CD4-positive, alpha-beta T cell treated with Interleukin-17A for 4 hours (primary cell): ENCODE measurements around the gene RABGEF1.
"Not testable (repeated sequence)": the region's sequence is repeated elsewhere in the genome, so short reads cannot be mapped to it uniquely, and the experiment has no call there.

Experiments used
- DNase-seq: peaks from one replicate; pipeline ENCODE4 v3.0.0-alpha.2; 2020; ENCODE audit warnings: mixed read lengths

Gene RABGEF1

DNA sequence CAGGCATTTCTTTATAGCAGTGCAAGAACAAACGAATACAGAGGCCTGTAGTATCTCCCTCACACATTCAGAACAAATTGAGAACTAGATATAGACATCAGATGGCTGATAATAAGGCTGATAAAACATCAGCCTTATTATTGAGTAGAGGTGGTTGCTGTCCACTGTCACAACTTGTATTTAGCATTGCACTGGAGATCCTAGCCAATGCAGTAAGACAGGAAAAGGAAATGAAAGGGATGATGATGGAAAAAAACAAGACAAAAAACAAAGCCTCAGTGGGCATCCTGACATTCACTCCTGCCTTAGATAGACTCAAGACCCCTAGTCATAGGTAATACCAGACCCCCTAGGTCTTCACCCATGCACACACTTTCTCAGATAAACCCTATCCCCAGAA is 4.7 kb upstream of the RABGEF1 start:
- no peak for DNase-seq

DNA sequence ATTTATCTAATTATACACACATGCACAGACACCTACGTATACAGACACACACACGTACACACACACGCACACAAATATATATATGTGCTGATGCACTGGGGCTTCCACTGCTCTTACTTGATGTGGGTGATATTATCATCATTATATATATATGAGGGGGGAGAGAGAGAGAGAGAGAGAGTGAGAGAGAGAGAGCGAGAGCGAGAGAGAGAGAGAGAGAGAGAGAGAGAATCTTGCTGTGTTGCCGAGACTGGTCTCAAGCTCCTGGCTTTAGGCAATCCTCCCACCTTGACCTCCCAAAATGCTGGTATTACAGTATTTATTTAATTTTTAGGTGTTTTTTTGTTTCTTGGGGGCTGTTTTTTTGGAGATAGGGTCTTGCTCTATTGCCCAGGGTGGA is 3.6 kb upstream of the RABGEF1 start:
- DNase-seq: no peak

DNA sequence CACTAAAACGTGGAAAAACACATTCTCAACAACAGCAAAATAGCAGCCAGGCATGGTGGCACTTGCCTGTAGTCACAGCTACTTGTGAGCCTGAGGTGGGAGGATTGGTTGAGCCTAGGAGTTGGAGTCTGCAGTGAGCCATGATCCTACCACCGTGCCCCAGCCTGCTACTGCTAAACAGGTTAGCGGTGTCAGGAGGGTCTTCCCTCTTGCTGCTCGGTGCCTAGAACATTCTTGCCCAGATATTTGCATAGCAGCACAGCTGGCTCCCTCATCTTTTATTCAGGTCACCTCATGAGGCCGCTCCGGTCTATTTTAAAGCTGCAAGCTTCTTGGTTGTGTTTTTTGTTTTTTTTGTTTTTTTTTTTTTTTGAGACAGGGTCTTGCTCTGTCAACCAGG is 2.9 kb upstream of the RABGEF1 start:
- no peak for DNase-seq

DNA sequence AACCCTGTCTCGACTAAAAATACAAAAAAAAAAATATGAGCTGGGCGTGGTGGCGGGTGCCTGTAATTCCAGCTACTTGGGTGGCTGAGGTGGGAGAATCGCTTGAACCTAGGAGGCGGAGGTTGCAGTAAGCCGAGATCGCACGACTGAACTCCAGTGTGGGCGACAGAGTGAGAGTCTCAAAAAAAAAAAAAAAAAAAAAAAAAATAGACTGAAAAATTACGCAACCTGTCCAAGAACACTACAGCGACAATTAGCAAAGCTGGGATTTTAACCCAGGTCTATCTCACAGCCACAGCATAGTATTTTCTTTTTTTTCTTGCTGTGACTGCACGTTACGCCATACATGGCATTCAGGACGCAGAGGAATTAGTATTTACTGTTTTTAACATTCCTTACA is 1.1 kb upstream of the RABGEF1 start:
- no peak for DNase-seq

DNA sequence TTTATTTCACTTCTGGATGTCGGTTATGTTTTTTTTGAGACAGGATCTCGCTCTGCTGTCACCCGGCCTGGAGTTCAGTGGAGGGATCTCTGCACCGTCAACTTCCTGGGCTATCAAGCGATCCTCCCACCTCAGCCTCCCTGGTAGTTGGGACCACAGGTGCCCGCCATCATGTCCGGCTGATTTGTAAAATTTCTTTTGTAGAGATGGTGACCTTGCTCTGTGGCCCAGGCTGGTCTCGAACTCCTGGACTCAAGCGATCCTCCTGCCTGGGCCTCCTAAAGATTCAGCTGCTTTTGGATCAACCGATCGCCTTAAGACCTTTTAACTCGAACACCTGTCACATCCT is 606 bp upstream of the RABGEF1 start:
- DNase-seq: no peak

DNA sequence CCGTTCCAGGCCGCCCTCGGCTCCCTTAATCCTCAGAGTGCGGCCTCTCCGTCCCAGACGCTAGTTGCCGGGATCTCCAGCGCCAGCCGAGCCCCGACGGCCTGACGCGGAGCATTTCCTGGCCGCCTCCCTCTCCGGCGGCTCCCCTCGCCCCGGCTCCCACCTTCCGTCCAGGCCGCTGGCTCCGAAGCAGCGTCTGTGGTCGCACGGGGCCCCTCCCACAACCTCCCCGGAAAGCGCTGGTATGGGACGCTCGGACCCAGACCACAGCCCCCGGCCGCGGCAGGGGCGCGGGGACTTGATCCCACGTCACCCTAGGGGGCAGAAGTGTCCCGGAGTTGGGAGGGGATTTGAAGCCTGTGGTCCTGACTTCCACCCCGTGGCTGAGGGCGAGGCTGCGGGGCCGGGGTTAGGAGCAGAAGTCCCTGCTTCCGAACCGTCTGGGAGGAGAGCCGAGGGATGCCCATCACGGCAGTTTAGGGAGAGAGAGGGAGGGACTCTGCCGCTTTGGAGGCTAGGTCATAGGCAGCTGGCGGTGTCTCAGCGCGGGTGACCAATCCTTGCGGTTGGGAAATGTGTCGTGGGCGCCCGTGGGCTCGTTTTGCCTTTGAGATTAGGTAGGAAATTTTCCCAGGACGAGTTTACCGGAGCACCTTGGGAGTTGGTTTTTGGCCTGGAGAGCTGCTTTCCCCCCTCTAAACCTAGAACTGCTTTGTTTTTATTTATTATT is 612 bp downstream of the RABGEF1 start:
- DNase-seq: peak; percentile 51

DNA sequence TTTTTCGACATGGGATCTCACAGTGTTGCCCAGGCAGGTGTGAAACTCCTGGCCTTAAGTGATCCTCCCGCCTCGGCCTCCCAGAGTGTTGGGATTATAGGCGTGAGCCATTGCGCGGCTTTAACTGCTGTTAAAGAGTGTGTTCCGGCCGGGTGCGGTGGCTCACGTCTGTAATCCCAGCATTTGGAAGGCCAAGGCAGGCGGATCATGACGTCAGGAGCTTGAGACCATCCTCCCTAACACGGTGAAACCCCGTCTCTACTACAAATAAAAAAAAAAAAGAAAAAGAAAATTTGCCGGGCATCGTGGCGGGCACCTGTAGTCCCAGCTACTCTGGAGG is 1.1 kb downstream of the RABGEF1 start:
- no peak for DNase-seq

DNA sequence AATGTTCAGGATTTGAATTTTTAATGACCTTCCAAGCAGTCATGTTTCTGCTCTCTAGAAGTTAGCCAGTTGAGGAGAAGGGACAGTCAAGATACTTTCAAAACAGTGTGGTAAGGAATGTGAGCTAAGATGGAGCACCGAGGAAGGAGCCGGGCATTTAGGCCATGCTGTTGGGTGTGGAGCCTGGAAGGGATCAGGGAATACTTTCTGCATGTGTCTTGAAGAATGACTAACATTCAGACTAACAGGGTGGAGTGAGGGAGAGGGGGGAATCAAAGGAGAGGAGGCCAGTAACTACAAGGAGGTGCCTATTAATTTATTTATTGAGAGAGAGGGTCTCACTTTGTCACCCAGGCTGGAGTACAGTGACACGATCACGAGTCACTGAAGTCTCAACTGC is 1.8 kb downstream of the RABGEF1 start:
- DNase-seq: not testable (repeated sequence)

DNA sequence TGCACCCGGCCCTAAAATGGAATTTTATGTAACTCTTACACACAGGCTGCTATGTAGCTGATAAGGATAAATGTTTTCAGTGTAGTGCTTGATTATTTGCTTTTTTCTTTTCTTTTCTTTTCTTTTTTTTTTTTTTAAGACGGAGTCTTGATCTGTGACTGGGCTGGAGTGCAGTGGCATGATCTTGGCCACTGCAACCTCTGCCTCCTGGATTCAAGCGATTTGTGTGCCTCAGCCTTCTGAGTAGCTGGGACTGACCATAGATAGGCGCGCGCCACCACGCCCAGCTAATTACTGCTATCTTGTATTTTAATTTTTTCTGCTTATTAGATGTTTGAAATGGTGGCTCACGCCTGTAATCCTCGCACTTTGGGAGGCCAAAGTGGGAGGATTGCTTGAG is 3.4 kb downstream of the RABGEF1 start:
- DNase-seq: no peak

DNA sequence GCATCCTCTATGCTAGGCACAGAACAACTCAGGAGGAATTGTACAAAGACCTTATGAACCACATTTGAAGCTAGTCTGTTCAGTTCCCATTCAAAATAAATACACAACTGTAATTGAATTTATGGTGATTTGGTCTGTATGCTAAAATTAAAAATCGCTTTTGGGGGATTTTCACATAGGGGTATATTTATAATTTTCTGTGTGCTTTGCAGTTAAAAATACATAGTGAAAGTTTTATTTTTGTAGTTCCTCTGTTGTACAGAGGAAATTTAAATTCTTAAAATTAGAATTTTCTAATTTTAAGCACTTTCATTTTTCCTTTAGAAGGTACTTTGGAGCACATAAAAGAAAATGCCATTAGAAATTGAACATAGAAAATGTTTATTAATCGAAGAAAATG is 6.9 kb downstream of the RABGEF1 start:
- DNase-seq: no peak

DNA sequence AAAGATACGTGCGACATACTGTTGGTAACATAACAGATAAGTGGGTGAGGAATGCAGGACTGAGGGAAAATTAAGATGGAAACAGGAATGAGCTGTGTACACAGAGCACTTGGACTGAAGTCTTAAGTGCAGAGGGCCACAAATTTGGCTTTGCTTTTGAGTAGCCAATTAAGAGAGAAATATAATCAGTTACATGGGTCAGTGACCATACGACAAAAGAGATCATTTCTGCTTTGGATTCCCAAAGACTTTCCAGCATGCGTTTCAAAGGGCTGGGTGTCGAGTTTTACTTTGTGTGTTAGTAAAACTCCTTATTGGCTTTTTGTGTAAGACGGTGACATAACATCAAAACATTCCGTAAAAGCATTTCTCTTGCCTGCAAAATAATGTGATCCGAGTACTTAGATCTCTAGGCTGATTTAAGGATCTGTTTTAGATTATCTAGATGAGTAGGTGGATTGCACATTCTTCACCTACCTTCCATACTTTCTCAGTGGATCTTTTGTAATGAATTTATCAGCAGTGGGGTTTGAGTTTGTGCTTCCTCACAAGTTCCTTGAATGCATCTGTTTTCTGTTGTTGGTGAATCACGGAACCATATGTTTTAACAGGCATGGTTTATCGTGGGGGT is 7.5 kb downstream of the RABGEF1 start:
- no peak for DNase-seq

DNA sequence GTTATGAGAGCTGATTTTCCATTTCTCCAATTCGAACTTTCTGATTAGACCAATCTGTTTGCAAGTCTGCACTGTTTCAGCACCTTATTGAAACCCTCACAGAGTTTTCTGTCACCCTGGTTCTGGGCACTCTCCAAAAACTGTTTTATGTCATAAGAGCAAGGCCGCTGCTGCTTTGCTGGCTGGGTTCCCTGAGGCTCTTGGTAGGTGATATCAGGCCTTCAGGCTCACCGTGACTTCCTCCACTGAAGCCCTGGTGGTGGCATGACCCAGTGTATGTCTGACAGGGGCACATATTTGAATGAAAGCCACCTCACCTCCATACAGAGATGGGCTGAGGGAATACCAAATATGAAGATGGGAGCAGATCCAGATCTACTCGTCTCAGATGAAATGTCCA is 8.3 kb downstream of the RABGEF1 start:
- no peak for DNase-seq

DNA sequence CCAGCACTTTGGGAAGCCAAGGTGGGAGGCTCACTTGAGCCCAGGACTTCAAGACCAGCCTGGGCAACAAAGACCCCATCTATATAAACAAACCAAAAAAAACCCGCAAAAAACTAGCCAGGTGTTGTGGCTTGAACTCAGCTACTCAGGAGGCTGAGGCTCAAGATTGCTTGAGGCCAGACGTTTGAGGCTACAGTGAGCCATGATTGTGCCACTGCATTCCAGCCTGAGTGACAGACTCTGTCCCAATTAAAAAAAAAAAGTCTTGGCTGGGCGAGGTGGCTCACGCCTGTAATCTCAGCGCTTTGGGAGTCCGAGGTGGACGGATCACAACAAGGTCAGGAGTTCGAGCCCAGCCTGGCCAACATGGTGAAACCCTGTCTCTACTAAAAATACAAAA is 11.4 kb downstream of the RABGEF1 start:
- no peak for DNase-seq

DNA sequence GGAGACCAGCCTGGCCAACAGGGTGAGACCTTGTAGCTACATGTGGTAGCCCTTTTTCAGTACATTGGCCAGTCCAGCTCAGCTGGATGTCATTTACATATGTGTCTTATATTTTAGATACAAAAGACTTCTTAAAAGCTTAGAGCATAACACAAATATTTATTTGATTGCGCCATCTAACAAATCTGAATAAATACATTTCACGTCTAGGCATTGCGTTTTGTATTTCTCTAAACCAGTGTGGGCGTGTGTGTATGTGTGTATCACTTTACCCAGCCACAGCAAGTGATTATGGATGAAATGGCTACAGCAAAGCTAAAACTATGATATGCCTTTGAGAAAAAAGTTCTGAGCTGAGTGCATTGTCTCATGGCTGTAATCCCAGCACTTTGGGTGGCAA is 14.0 kb downstream of the RABGEF1 start:
- no peak for DNase-seq

DNA sequence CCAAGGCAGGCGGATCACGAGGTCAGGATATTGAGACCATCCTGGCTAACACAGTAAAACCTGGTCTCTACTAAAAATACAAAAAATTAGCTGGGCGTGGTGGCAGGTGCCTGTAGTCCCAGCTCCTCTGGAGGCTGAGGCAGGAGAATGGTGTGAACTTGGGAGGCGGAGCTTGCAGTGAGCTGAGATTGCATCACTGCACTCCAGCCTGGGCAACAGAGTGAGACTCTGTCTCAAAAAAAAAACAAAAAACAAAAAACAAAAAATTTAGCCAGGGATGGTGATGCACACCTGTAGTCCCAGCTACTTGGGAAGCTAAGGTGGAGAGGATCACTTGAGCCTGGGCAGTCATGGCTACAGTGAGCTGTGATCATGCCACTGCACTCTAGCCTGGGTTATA is 14.5 kb downstream of the RABGEF1 start:
- not testable (repeated sequence) for DNase-seq

DNA sequence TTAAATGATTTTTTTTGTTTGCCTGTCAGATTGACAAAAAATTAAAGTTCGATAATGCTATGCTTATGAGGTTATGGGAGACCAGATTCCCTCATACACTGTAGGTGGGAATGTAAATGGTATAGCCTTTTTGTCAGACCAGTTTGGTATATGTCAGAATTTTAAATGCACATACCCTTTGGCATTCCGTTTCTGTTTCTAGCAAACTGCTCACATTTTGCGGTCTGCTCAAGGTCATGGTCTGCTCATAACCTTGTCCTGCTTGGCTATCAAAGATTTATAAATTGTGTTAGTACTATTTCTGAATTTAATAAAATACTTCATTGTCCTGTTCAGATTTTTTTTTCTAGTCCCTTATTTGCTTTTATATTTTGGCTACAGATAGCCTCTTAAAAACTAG is 15.7 kb downstream of the RABGEF1 start:
- DNase-seq: not testable (repeated sequence)

DNA sequence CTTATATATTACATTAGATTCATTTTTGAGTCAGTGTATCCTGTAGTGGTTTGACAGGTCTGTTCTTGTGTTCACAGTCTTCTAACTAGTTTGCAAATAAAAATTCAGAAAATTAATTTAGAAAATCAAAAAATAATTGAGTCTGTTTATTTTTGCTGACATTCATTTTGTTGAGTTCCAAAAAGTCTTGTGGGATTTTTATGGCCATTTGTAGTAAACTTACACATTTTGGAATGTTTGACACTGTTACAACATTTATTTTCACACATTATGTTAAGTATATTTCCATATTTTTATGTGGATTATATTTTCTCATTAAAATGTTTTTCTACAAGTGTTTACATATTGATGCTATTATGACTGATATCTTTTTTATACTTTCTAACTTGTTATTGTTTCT is 16.4 kb downstream of the RABGEF1 start:
- DNase-seq: no peak

DNA sequence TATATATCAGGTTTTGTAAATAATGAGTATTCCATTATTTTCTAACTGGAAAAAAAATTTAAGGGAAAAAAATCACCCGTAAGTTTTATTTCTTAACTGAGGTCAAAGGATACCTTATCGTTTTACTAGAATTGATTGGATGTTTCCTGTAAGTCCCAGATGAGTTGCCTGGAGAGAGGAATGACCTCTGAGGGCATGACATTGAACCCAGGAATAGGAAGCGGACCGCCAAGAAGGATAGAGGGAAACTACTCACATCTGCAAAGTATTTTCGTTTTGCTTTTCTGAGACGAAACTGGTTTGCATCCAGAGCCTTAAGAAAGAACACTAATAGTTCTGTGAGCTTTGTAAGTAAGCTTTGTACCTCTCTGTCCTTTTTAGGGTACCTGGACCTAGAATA is 17.4 kb downstream of the RABGEF1 start:
- DNase-seq: no peak

DNA sequence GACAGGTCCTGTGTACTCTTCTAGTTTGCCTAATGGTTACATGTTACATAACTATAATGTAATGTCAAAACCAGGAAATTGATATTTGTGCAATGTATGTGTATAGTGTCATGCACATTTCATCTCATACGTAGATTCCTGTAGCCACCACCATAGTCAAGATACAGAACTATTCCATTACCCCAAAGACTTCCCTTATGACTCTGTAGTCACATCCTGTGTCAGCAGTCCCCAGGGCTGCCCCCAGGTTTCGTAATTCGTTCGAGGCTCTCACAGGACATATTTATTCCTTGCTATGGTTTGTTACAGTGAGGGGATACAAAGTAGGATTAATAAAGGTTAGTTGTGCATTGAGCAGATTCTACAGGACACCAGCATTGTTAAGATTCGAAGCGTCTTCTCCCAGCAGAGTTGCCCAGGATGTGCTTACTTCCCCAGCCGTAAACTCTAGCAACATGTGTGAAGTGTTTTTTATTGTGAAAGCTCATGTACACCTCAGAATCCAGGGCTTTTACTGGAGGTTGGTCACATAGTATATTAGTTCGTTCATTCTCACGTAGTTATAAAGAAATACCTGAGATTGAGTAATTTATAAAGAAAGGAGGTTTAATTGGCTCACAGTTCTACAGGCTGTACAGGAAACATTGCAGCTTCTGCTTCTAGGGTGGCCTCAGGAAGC is 18.6 kb downstream of the RABGEF1 start:
- no peak for DNase-seq

DNA sequence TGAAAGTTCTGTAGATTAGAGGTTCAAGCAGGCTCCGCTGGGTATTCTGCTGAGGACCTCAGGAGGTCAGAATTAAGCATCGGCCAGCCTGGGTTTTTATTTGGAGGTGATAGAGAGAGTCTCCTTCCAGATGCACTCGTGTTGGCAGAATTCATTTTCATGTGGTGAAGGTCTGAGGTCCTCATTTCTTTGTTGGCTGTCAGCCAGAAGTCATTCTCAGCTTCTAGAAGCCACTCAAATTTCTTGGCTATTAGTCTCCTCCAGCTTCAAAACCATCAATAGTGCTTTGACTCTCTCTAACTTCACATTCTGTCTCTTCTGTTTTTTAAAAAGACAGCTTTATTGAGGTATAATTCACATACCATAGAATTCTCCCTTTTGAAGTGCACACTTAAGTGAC is 22.6 kb downstream of the RABGEF1 start:
- DNase-seq: not testable (repeated sequence)

DNA sequence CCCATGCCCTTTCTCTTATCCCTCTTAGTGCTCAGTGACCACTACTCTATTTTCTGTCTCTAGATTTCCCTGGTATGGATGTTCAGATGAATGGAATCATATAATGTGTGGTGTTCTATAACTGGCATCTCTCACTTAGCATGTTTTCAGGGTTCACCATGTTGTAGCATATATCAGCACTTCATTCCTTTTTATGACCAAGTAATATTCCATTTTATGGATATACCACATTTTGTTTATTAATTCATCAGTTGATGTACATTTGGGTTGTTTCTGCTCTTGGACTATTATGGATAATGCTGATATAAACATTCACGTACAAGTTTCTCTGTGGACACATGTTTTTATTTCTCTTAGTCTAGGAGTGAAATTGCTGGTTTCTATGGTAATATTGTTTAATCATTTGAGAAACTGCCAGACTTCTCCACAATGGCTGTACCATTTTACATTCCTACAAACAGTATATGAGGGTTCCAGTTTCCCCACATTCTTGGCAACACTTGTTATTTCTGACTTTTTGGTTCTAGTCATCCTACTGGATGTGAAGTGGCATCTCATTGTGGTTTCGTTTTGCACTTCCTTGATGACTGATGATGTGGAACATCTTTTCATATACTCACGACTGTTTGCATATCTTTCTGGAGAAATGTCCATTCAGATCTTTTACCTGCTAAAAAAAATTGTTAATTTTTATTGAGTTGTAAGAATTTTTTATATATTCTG is 23.3 kb downstream of the RABGEF1 start:
- DNase-seq: not testable (repeated sequence)

DNA sequence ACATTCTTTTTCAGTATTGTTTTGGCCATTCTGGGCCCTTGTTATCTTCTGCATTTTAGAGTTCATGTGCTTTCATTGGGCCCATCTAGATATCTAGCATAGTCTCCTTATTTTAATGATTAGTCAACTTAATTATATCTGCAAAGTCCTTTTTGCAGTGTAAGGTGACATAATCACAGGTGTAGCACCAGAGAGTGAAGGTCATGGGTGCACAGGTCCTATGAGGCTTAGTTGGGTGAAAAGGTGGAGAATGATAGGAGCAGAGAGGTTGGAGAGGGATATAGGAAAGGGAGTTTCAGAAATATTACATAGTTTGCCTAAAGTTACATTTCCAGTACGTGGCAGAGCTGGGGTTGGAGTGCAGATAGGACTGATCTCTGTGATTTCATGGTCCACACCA is 24.4 kb downstream of the RABGEF1 start:
- not testable (repeated sequence) for DNase-seq

DNA sequence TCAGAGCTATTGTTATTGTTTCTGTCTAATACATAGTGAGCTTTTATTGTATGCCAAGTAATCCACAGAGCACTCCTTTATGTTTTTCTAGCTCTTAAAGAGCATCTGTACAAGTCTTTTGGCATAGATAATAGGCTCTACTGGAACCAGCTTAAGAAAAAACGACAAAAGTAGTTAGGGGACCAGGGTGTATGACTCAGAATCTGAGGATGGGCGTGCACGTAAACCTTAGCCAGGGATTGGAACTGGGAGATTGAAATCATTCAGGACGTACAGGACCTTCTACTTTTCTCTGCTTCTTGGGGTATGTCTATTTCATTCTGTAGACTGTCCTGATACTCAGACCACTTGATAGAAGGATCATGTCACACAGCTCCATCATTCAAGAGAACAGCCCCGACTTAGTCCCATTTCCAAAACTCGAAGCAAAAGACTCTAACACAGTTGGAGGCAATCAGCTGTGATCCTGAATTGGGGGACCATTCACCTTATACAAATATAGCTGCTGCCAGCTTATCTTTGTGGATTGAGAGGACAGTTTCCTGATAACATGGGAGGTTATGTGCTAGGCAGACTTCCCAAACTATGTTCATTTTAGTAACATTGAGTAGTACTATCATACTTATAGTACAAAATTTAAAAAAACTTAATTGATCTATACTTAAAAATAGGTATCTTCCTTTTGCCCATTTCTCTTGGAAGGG is 24.9 kb downstream of the RABGEF1 start:
- DNase-seq: not testable (repeated sequence)
